Ovary (tissue), 9 donors: Measurements from ENCODE around the gene DUSP22. TPM values are rescaled to one million over a fixed set of nuclear protein-coding genes. Genes with fewer than 3 reads are reported as not detected.
"Not testable (repeated sequence)": the region's sequence is repeated elsewhere in the genome, so short reads cannot be mapped to it uniquely, and the experiment has no call there.

Experiments used
- DNase-seq, 5 donors: peaks; one replicate each; pipeline ENCODE4 v3.0.0-alpha.2; 2019 to 2020
- H3K27ac ChIP-seq, 2 donors: fragments of 200-600 bp; one replicate each; pipeline versions ENCODE4 v1.5.1 to v1.8.0; 2019 to 2022
- H3K27me3 ChIP-seq: fragments of 200-600 bp; one replicate; pipeline ENCODE4 v1.8.0; 2022
- H3K36me3 ChIP-seq: fragments of 200-600 bp; sonication (generic); one replicate; pipeline ENCODE4 v1.5.1; 2019
- H3K4me1 ChIP-seq: one replicate; pipeline ENCODE4 v1.8.1; 2013; ENCODE audit warnings: mild to moderate bottlenecking, moderate library complexity; ENCODE audit not compliant: insufficient read depth
- H3K4me3 ChIP-seq: fragments of 200-600 bp; sonication (generic); one replicate; pipeline ENCODE4 v1.5.1; 2017
- H3K9me3 ChIP-seq, 2 donors: fragments of 200-600 bp in 1 of 2; sonication (generic) in 1 of 2; one replicate each; pipeline versions ENCODE4 v1.5.1 to v1.8.1; 2013 to 2019; ENCODE audit warnings: mild to moderate bottlenecking in 1 of 2, moderate library complexity in 1 of 2
- EP300 ChIP-seq: sonication (generic); formaldehyde crosslinking; IDR thresholded peaks from one replicate; pipeline ENCODE4 v1.6.1; 2017; ENCODE audit warnings: antibody characterized with exemption
- POLR2A ChIP-seq: fragments of 450-650 bp; IDR thresholded peaks from one replicate; pipeline ENCODE4 v1.6.1; 2017; ENCODE audit warnings: antibody characterized with exemption, mild to moderate bottlenecking, moderate library complexity
- WGBS, 3 donors: extraction: QIAGEN DNeasy Blood & Tissue Kit in 1 of 3; methylation state at CpG; one replicate each; pipeline versions ENCODE4 v1.1.5 to v1.1.7; 2013 to 2017; 5-methylcytosine and 5-hydroxymethylcytosine counted together
- intact Hi-C, 4 donors: fragments of 100-400 bp; cut with DNase I; formaldehyde crosslinking; loops; one replicate each; pipeline versions ENCODE4 v1.11.0 to v1.15.1; 2022 to 2023
- polyA plus RNA-seq, 2 donors: library from polyadenylated mRNA; stranded (reverse); fragments of 200-250 nt in 1 of 2; fragments of 350-450 nt in 1 of 2; fragmentation: Illumina TruSeq in 1 of 2; extraction: RNeasy Lipid Tissue Mini Kit (QIAGEN cat#74804) in 1 of 2; gene quantifications; one replicate each; pipeline ENCODE4 v1.2.3, GENCODE V29; 2013 to 2014
- total RNA-seq, 7 donors: library from RNA; depleted of rRNA in 2 of 7; stranded (reverse); fragments of >200 nt in 2 of 7; fragmentation: NEBNext Ultra II Directional in 3 of 7; extraction: Animal tissue kit (Norgen Biotek cat#: 25700) in 3 of 7; gene quantifications; one replicate each; pipeline versions ENCODE4 v1.1.0 to v1.2.4, GENCODE V29; 2016 to 2023
- TF ChIP-seq, protein P1 (sequence below), 3 donors: fragments of 450-650 bp in 2 of 3; fragments of 200-600 bp in 1 of 3; IDR thresholded peaks; one replicate each; pipeline versions ENCODE4 v1.5.1 to v1.8.0; 2016 to 2022; ENCODE audit warnings: antibody characterized with exemption in 3 of 3, mild to moderate bottlenecking in 1 of 3
- donor health status: DM: no; HTN: no; CAD: no; lungs with moderate emphysema.
- donor health status: DM: no; HTN: no; CAD: no.
- donor health status: Bipolar disorder and iron deficiency.
- donor health status: DM: yes; HTN: yes; CAD: no.
- donor health status: DM: no; HTN: no; CAD: no.
- donor health status: DM: yes; HTN: yes; CAD: no.

Gene DUSP22
- total and polyA plus RNA-seq, 9 donors = 24.7 to 35.0 (median 29.3) TPM

DNA sequence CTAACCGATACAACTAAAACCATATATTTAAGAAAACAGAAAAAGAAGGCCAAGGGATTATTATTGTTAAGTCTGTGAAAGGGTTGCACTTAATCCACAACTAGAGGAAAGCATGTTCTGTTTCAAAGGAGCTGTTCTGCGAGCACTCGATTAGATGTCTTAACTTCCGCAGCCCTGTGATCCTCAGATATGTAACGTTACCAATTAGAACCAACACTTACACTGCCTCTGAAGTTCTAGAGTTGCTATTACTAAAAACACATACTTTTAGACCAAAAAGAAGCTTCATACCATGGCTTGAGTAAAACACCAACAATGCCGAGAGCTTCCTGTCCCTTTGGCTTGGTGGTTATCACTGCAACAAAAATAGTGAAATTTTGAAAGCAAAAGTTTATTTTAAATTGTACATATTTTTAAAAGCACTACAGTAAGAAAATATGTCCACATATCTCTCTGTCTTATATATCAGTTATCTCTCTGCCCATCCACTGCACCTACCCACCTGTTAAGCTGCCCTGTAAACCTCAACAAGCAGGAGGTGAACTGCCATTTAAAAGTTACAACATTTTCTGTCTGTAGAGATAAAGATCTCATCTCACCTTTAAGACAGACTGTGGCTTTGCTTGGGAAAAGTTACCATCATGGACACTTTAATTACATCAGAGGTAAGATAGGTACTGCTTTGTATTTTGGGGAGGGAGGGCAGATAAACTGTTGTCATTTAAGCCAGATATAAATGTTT is 7.1 kb upstream of the DUSP22 start:
- Histone ChIP-seq H3K27ac (no peak overlapping the region), H3K36me3 (no peaks in the 10 kb centered on the region), H3K4me3 (no peak overlapping the region), H3K4me1 (no peaks in the 10 kb centered on the region), H3K27me3 (no peaks in the 10 kb centered on the region), H3K9me3 (no peaks in the 10 kb centered on the region)
- TF ChIP-seq POLR2A (no peak), EP300 (no peak)
- TF ChIP-seq, protein P1, sequence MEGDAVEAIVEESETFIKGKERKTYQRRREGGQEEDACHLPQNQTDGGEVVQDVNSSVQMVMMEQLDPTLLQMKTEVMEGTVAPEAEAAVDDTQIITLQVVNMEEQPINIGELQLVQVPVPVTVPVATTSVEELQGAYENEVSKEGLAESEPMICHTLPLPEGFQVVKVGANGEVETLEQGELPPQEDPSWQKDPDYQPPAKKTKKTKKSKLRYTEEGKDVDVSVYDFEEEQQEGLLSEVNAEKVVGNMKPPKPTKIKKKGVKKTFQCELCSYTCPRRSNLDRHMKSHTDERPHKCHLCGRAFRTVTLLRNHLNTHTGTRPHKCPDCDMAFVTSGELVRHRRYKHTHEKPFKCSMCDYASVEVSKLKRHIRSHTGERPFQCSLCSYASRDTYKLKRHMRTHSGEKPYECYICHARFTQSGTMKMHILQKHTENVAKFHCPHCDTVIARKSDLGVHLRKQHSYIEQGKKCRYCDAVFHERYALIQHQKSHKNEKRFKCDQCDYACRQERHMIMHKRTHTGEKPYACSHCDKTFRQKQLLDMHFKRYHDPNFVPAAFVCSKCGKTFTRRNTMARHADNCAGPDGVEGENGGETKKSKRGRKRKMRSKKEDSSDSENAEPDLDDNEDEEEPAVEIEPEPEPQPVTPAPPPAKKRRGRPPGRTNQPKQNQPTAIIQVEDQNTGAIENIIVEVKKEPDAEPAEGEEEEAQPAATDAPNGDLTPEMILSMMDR (IDR thresholded peaks at IDR 0.05) = no peak
- no peak for DNase-seq
- 69 to 74% (median 72%) methylated on average over 6 of the region's 6 CpGs for WGBS, 3 donors
- intact Hi-C loops = no loop called here

DNA sequence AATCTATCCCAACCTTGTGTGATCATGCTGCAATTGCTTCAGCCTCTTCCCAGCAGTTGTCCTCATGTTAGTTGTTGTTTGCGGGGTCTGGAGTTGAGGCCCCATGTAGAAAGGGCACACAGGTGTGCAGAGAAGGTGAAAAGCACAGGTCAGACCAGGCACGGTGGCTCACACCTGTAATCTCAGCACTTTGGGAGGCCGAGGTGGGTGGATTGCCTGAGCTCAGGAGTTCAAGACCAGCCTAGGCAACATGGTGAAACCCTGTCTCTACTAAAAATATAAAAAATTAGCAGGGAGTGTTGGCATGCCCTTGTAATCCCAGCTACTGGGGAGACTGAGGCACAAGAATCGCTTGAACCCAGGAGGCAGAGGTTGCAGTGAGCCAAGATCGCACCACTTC is 6.4 kb upstream of the DUSP22 start:
- intact Hi-C loops, H3K4me3 ChIP-seq, H3K27me3 ChIP-seq, H3K27ac ChIP-seq, H3K9me3 ChIP-seq, DNase-seq, H3K36me3 ChIP-seq, H3K4me1 ChIP-seq: not testable (repeated sequence)
- WGBS, 3 donors = 69 to 80% (median 78%) methylated on average over 5 of the region's 5 CpGs

DNA sequence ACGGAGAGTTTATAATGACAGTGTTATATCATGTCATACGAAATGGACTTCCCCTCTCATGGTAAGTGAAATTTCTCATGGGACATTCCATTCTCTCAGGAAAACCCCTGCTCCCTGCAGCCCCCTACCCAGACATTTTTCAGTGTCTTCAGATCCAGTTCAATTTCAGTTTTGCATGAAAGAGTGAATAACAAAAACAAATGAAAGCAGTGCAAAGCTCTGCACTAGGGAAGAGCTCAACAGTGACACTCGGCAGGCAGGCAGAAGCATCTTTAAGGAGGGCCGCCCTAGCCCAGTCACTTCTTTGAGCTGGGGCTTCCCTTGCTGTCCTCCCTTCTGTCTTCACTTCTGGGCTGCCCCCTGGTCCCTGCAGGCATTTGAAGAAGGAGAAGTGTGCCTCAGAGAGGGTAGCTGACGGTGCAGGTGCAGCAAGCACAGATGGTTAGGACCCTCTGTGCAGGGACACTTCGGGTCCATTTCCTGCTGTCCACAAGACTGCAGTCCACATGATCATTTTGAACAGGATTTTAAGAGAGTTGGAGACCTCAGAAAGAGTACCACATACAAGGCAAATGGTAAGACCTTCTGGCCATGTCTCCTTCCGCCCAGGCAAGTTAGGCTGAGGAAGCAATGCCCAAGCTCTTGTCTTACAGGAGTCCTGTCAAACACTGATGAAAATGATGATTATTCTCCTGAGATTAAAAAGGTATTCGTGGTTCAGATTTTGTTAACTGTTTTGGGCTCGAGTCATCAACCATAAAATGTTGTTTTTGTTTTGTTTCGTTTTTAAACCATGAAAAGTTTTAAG is 5.4 kb upstream of the DUSP22 start:
- Histone ChIP-seq H3K27me3 (no peaks in the 10 kb centered on the region), H3K9me3 (no peaks in the 10 kb centered on the region), H3K4me3 (no peak overlapping the region), H3K36me3 (no peaks in the 10 kb centered on the region), H3K4me1 (no peaks in the 10 kb centered on the region), H3K27ac (no peak overlapping the region)
- TF ChIP-seq EP300 (no peak), POLR2A (no peak)
- TF ChIP-seq, protein P1 (IDR thresholded peaks at IDR 0.05) = no peak
- DNase-seq = no peak
- WGBS, 3 donors = 58 to 68% (median 68%) methylated on average over 10 of the region's 10 CpGs
- intact Hi-C loops = no loop called here

DNA sequence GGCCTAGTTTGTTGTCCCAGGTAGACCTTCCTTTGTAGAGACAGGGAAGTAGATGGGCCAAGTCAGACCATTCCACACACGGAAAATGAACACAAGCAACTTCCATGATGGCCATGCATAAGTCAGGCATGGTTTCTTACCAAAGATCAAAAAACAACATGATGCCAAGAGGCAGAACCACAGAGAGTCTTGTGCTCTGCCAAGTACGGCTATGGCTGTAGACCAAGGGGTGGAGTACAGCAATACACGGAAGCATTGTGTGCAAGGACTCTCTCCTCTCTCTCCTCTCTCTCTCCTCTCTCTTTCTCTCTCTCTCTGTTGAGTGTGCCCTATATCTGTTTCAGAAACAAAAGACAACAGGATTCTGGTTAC is 4.8 kb upstream of the DUSP22 start:
- no peaks in the 10 kb centered on the region for H3K9me3 ChIP-seq
- H3K36me3 ChIP-seq = no peaks in the 10 kb centered on the region
- no peak overlapping the region for H3K27ac ChIP-seq
- DNase-seq = no peak
- no peaks in the 10 kb centered on the region for H3K4me1 ChIP-seq
- intact Hi-C loops = no loop called here
- 72 to 80% (median 79%) methylated on average over 3 of the region's 3 CpGs for WGBS, 3 donors
- no peak overlapping the region for H3K4me3 ChIP-seq
- TF ChIP-seq EP300 (no peak), POLR2A (no peak)
- TF ChIP-seq, protein P1 (IDR thresholded peaks at IDR 0.05) = no peak
- no peaks in the 10 kb centered on the region for H3K27me3 ChIP-seq

DNA sequence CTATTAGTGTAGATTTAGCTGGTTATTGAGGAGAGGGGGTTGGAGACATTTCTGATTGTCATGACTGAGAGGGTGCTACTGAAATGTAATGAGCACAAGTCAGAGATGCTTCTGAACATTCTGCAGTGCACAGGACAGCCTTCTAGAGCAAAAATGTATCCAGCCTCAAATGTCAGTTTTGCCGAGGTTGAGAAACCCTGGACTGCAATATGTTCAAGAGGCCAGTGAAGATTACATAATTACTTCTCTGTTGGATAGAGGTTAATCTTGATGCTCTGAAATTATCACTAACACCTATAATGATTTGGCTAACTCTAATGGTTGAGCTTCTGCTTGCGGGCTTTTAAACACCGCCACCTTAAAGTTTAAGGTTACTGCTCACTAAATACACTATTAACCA is 3.4 kb upstream of the DUSP22 start:
- Histone ChIP-seq H3K36me3 (no peaks in the 10 kb centered on the region), H3K27me3 (no peaks in the 10 kb centered on the region), H3K4me3 (no peak overlapping the region), H3K9me3 (no peaks in the 10 kb centered on the region), H3K27ac (no peak overlapping the region), H3K4me1 (no peaks in the 10 kb centered on the region)
- no peak for DNase-seq
- no peak for TF ChIP-seq EP300
- WGBS, 3 donors = 80 to 87% (median 84%) methylated on average over 3 of the region's 3 CpGs
- intact Hi-C loops = no loop called here
